Common myeloid progenitor, CD34-positive (primary cell): ENCODE data around the gene DNAH9.

Experiments
- CTCF ChIA-PET: fragments of 350-600 bp; sonication (Branson Sonifier 250); formaldehyde crosslinking; loops from one replicate; lab custom pipeline; 2021; ENCODE audit warnings: antibody characterized with exemption; lab: Charles Lee
- POLR2A ChIA-PET: fragments of 350-600 bp; sonication (Branson Sonifier 250); formaldehyde crosslinking; loops from one replicate; lab custom pipeline; 2021; ENCODE audit warnings: antibody characterized with exemption; lab: Charles Lee
- DNase-seq, 3 donors: peaks; one replicate each; pipeline versions ENCODE4 v3.0.0 to v3.0.0-alpha.2; 2013
- H3K27ac ChIP-seq, 2 experiments: 1 replicate in 1 of 2; 2 replicates in 1 of 2; pipeline ENCODE4 v1.7.0; 2013; ENCODE audit warnings: inconsistent platforms in 2 of 2, low read length in 2 of 2, mild to moderate bottlenecking in 2 of 2, low read depth in 1 of 2, moderate library complexity in 1 of 2; ENCODE audit not compliant: severe bottlenecking in 2 of 2, insufficient read depth in 1 of 2, poor library complexity in 1 of 2
- H3K27me3 ChIP-seq, 5 experiments: replicated peaks in 2 of 5; 1 replicate in 3 of 5; 2 replicates in 2 of 5; pipeline versions ENCODE4 v1.6.1 to v1.7.0; 2013; ENCODE audit warnings: low read length in 4 of 5, mild to moderate bottlenecking in 2 of 5, moderate library complexity in 2 of 5, inconsistent platforms in 1 of 5; ENCODE audit not compliant: insufficient read depth in 5 of 5, control insufficient read depth in 4 of 5
- H3K36me3 ChIP-seq, 4 experiments: 1 replicate in 2 of 4; 2 replicates in 2 of 4; pipeline versions ENCODE4 v1.6.1 to v1.7.0; 2013; ENCODE audit warnings: low read length in 3 of 4, control low read depth in 1 of 4, mild to moderate bottlenecking in 1 of 4; ENCODE audit not compliant: control insufficient read depth in 4 of 4, insufficient read depth in 4 of 4
- H3K4me1 ChIP-seq, 4 experiments: 1 replicate in 3 of 4; 2 replicates in 1 of 4; pipeline versions ENCODE4 v1.6.1 to v1.7.1; 2013; ENCODE audit warnings: low read length in 3 of 4, mild to moderate bottlenecking in 3 of 4, control low read depth in 1 of 4, inconsistent platforms in 1 of 4, moderate library complexity in 1 of 4; ENCODE audit not compliant: control insufficient read depth in 4 of 4, insufficient read depth in 4 of 4; ENCODE audit errors: control extremely low read depth in 1 of 4
- H3K4me3 ChIP-seq, 7 experiments: 1 replicate in 4 of 7; 2 replicates in 3 of 7; pipeline versions ENCODE4 v1.5.1 to v1.7.0; 2013; ENCODE audit warnings: mild to moderate bottlenecking in 7 of 7, low read length in 6 of 7, moderate library complexity in 6 of 7, inconsistent platforms in 2 of 7, low read depth in 2 of 7, control low read depth in 1 of 7; ENCODE audit not compliant: insufficient read depth in 4 of 7, control insufficient read depth in 1 of 7; ENCODE audit errors: extremely low read depth in 1 of 7
- H3K9me3 ChIP-seq, 5 experiments: 1 replicate in 4 of 5; 2 replicates in 1 of 5; pipeline versions ENCODE4 v1.6.1 to v1.7.1; 2013; ENCODE audit warnings: low read length in 4 of 5, mild to moderate bottlenecking in 2 of 5, inconsistent platforms in 1 of 5, low read depth in 1 of 5, moderate library complexity in 1 of 5; ENCODE audit not compliant: control insufficient read depth in 4 of 5, insufficient read depth in 2 of 5; ENCODE audit errors: control extremely low read depth in 1 of 5
- WGBS: methylation state at CpG from one replicate; pipeline ENCODE4 v1.1.5; 2013; ENCODE audit not compliant: insufficient coverage; 5-methylcytosine and 5-hydroxymethylcytosine counted together

Gene DNAH9

GRCh38 chr17:11668618-11669017 lies 70.3 kb downstream of the DNAH9 start:
- CTCF ChIA-PET: no interaction called here
- Histone ChIP-seq H3K9me3 (no peaks in the 10 kb centered on the region), H3K27me3 (no peaks in the 10 kb centered on the region), H3K36me3 (no peaks in the 10 kb centered on the region), H3K4me3 (no peak overlapping the region), H3K4me1 (no peaks in the 10 kb centered on the region), H3K27ac (no peak overlapping the region)
- POLR2A ChIA-PET: no interaction called here
- WGBS: no CpG with 5 or more reads among the region's 1 CpG
- DNase-seq: no peak

GRCh38 chr17:11671126-11671525 lies 72.9 kb downstream of the DNAH9 start:
- Histone ChIP-seq H3K4me3 (no peak overlapping the region), H3K36me3 (no peaks in the 10 kb centered on the region), H3K9me3 (peaks cover 0 to 2% (median 0%) of the 10 kb centered on the region in 5 experiments), H3K27ac (no peak overlapping the region), H3K4me1 (no peaks in the 10 kb centered on the region), H3K27me3 (no peaks in the 10 kb centered on the region)
- ChIA-PET POLR2A (no interaction called here), CTCF (no interaction called here)
- WGBS: 85% methylated on average over 4 of the region's 4 CpGs
- DNase-seq: no peak

- 94% methylated on average over 2 of the region's 2 CpGs for WGBS
- H3K36me3 ChIP-seq: no peaks in the 10 kb centered on the region
- H3K27me3 ChIP-seq: no peaks in the 10 kb centered on the region
- H3K9me3 ChIP-seq: peaks cover 0 to 1% (median 0%) of the 10 kb centered on the region in 5 experiments
- no peak overlapping the region for H3K27ac ChIP-seq
- no peaks in the 10 kb centered on the region for H3K4me1 ChIP-seq
- no peak for DNase-seq
- ChIA-PET POLR2A (no interaction called here), CTCF (no interaction called here)
- no peak overlapping the region for H3K4me3 ChIP-seq
These were observed 84.4 kb downstream of the DNAH9 start for GRCh38 chr17:11682646-11683045.

- H3K9me3 ChIP-seq: no peaks in the 10 kb centered on the region
- CTCF ChIA-PET: no interaction called here
- no peak overlapping the region for H3K27ac ChIP-seq
- H3K4me1 ChIP-seq: no peaks in the 10 kb centered on the region
- DNase-seq: no peak
- no peak overlapping the region for H3K4me3 ChIP-seq
- 93% methylated on average over 5 of the region's 5 CpGs for WGBS
- H3K27me3 ChIP-seq: no peaks in the 10 kb centered on the region
- POLR2A ChIA-PET: no interaction called here
- no peaks in the 10 kb centered on the region for H3K36me3 ChIP-seq
These were observed 92.4 kb downstream of the DNAH9 start for GRCh38 chr17:11690681-11691080.

- no peak for DNase-seq
- Histone ChIP-seq H3K36me3 (no peaks in the 10 kb centered on the region), H3K4me1 (no peaks in the 10 kb centered on the region), H3K27ac (no peak overlapping the region), H3K4me3 (no peak overlapping the region), H3K27me3 (no peaks in the 10 kb centered on the region), H3K9me3 (no peaks in the 10 kb centered on the region)
- ChIA-PET POLR2A (interaction anchor here (0.6 kb wide), 1 partner anchor 574 kb away, joined by 3 read pairs; no protein-coding TSS in a partner anchor), CTCF (no interaction called here)
- WGBS: 100% methylated on average over 8 of the region's 9 CpGs
These were observed 94.4 kb downstream of the DNAH9 start for GRCh38 chr17:11692688-11693087.

- H3K36me3 ChIP-seq: no peaks in the 10 kb centered on the region
- no peak overlapping the region for H3K4me3 ChIP-seq
- no peak overlapping the region for H3K27ac ChIP-seq
- ChIA-PET CTCF (no interaction called here), POLR2A (no interaction called here)
- WGBS: 98% methylated on average over 7 of the region's 11 CpGs
- no peaks in the 10 kb centered on the region for H3K9me3 ChIP-seq
- H3K4me1 ChIP-seq: no peaks in the 10 kb centered on the region
- DNase-seq: no peak
- no peaks in the 10 kb centered on the region for H3K27me3 ChIP-seq
These were observed 95.0 kb downstream of the DNAH9 start for GRCh38 chr17:11693284-11693683.

- H3K4me3 ChIP-seq: no peak overlapping the region
- 90% methylated on average over 2 of the region's 3 CpGs for WGBS
- DNase-seq: no peak
- CTCF ChIA-PET: no interaction called here
- H3K4me1 ChIP-seq: no peaks in the 10 kb centered on the region
- no peaks in the 10 kb centered on the region for H3K36me3 ChIP-seq
- H3K27me3 ChIP-seq: no peaks in the 10 kb centered on the region
- POLR2A ChIA-PET: no interaction called here
- no peak overlapping the region for H3K27ac ChIP-seq
- peaks cover 0 to 2% (median 0%) of the 10 kb centered on the region in 5 experiments for H3K9me3 ChIP-seq
These were observed 102.4 kb downstream of the DNAH9 start for GRCh38 chr17:11700668-11701067.
